Naive thymus-derived CD4-positive, alpha-beta T cell (primary cell): ENCODE data around the gene SREBF2. TPM values are rescaled to one million over a fixed set of nuclear protein-coding genes. Genes with fewer than 3 reads are reported as not detected.

Source experiments
- ATAC-seq: fragments of 150-1000 bp; cut with Tn5 transposase; 2 replicates; pipeline ENCODE4 v1.10.0; 2021; ENCODE audit warnings: mild to moderate bottlenecking, moderate library complexity
- CTCF ChIA-PET: fragments of 350-600 bp; sonication (Branson Sonifier 250); formaldehyde crosslinking; loops from one replicate; lab custom pipeline; 2021; ENCODE audit warnings: antibody characterized with exemption; lab: Charles Lee
- POLR2A ChIA-PET: fragments of 350-600 bp; sonication (Branson Sonifier 250); formaldehyde crosslinking; loops from one replicate; lab custom pipeline; 2021; ENCODE audit warnings: antibody characterized with exemption, inconsistent platforms; lab: Charles Lee
- DNase-seq, 9 donors: peaks; one replicate each; pipeline versions ENCODE4 v3.0.0 to v3.0.0-alpha.2; 2020 to 2022; ENCODE audit warnings: mixed read lengths in 1 of 9
- H3K27ac ChIP-seq: one replicate; pipeline ENCODE4 v1.7.0; 2013; ENCODE audit warnings: mild to moderate bottlenecking, low read depth, low read length, moderate library complexity
- H3K27me3 ChIP-seq, 2 donors: one replicate each; pipeline ENCODE4 v1.7.0; 2013; ENCODE audit warnings: low read length in 2 of 2, mild to moderate bottlenecking in 2 of 2, moderate library complexity in 2 of 2; ENCODE audit not compliant: control insufficient read depth in 2 of 2, insufficient read depth in 2 of 2
- H3K36me3 ChIP-seq, 3 experiments: 1 replicate in 2 of 3; 2 replicates in 1 of 3; pipeline ENCODE4 v1.7.0; 2013; ENCODE audit warnings: low read length in 3 of 3, mild to moderate bottlenecking in 3 of 3, moderate library complexity in 1 of 3; ENCODE audit not compliant: insufficient read depth in 3 of 3, control insufficient read depth in 2 of 3
- H3K4me1 ChIP-seq, 2 donors: one replicate each; pipeline ENCODE4 v1.7.0; 2013; ENCODE audit warnings: low read length in 2 of 2, mild to moderate bottlenecking in 2 of 2, moderate library complexity in 1 of 2; ENCODE audit not compliant: control insufficient read depth in 2 of 2, insufficient read depth in 2 of 2
- H3K4me3 ChIP-seq: 2 replicates; pipeline ENCODE4 v1.7.0; 2013; ENCODE audit warnings: mild to moderate bottlenecking, low read length
- H3K9me3 ChIP-seq, 3 experiments: 1 replicate in 2 of 3; 2 replicates in 1 of 3; pipeline ENCODE4 v1.7.0; 2013; ENCODE audit warnings: low read length in 3 of 3; ENCODE audit not compliant: control insufficient read depth in 2 of 3
- H3K27ac Mint-ChIP-seq, 9 donors: one replicate each; pipeline ENCODE4 v1.8.0; 2020 to 2022; ENCODE audit warnings: mixed read lengths in 9 of 9, mild to moderate bottlenecking in 8 of 9, moderate library complexity in 5 of 9, inconsistent platforms in 2 of 9
- H3K27me3 Mint-ChIP-seq, 5 donors: one replicate each; pipeline ENCODE4 v1.8.0; 2021 to 2022; ENCODE audit warnings: mixed read lengths in 5 of 5, mild to moderate bottlenecking in 1 of 5
- H3K36me3 Mint-ChIP-seq, 5 donors: one replicate each; pipeline ENCODE4 v1.8.0; 2020 to 2022; ENCODE audit warnings: mixed read lengths in 5 of 5, mild to moderate bottlenecking in 3 of 5, inconsistent platforms in 1 of 5
- H3K4me1 Mint-ChIP-seq, 7 donors: one replicate each; pipeline ENCODE4 v1.8.0; 2020 to 2022; ENCODE audit warnings: mixed read lengths in 7 of 7, mild to moderate bottlenecking in 3 of 7, inconsistent platforms in 1 of 7
- H3K4me3 Mint-ChIP-seq, 10 donors: one replicate each; pipeline ENCODE4 v1.8.0; 2020 to 2022; ENCODE audit warnings: mild to moderate bottlenecking in 10 of 10, mixed read lengths in 10 of 10, moderate library complexity in 6 of 10, inconsistent platforms in 2 of 10
- H3K9me3 Mint-ChIP-seq, 11 donors: one replicate each; pipeline ENCODE4 v1.8.0; 2020 to 2022; ENCODE audit warnings: mixed read lengths in 11 of 11, mild to moderate bottlenecking in 4 of 11, inconsistent platforms in 1 of 11, moderate library complexity in 1 of 11
- intact Hi-C, 2 donors: fragments of 100-400 bp; cut with micrococcal nuclease; formaldehyde crosslinking; loops; one replicate each; pipeline ENCODE4 v1.15.1; 2023
- polyA plus RNA-seq, 2 donors: library from polyadenylated mRNA; unstranded; fragments of 300-500 nt; fragmentation: Illumina TruSeq; gene quantifications; one replicate each; pipeline ENCODE4 v1.2.3, GENCODE V29; 2021
- total RNA-seq, 6 experiments: library from RNA in 5 of 6; stranded (reverse) in 5 of 6; gene quantifications; 1 replicate in 5 of 6; 2 replicates in 1 of 6; pipeline ENCODE4 v1.2.3 and lab custom pipeline; 2021 to 2026

SREBF2 gene
- total and polyA plus RNA-seq, 7 experiments from 2014 or later, result 17.4 to 117 (median 84.0) TPM

DNA sequence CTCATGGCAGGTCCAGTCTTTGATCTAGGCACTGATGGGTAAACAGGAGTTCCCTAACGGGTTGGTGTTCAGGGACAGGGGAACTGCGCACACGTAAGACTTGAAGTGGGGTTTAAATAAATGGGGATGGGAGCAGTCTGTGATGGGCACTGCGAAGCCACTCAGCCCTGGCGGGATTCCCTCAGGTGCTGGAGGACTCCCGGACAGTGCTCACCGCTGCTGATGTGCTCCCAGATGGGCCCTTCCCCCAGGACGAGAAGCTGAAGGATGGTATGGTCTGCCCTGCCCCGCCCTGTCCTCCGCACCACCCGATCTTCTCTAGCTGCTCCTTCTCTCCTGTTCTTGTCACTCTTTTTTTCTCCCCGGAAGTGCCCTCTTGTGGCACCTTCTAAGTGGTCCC, 22.9 kb upstream of the SREBF2 start:
- Mint-ChIP-seq H3K4me3 (no peak overlapping the region), H3K36me3 (peaks cover 0 to 25% (median 10%) of the 10 kb centered on the region in 5 donors), H3K27ac (no peak overlapping the region), H3K27me3 (no peaks in the 10 kb centered on the region), H3K4me1 (peaks cover 0 to 15% (median 6%) of the 10 kb centered on the region in 7 donors), H3K9me3 (no peaks in the 10 kb centered on the region)
- Histone ChIP-seq H3K4me1 (no peaks in the 10 kb centered on the region), H3K4me3 (no peak overlapping the region), H3K36me3 (peaks cover 5 to 48% (median 15%) of the 10 kb centered on the region in 3 experiments), H3K9me3 (no peaks in the 10 kb centered on the region), H3K27ac (no peak overlapping the region), H3K27me3 (no peaks in the 10 kb centered on the region)
- DNase-seq, result no peak
- intact Hi-C loops, result no loop called here
- POLR2A ChIA-PET, result interaction anchor here (1.3 kb wide), 1 partner anchor 29 kb away, joined by 4 read pairs; no protein-coding TSS in a partner anchor
- no peak for ATAC-seq
- CTCF ChIA-PET, result no interaction called here

DNA sequence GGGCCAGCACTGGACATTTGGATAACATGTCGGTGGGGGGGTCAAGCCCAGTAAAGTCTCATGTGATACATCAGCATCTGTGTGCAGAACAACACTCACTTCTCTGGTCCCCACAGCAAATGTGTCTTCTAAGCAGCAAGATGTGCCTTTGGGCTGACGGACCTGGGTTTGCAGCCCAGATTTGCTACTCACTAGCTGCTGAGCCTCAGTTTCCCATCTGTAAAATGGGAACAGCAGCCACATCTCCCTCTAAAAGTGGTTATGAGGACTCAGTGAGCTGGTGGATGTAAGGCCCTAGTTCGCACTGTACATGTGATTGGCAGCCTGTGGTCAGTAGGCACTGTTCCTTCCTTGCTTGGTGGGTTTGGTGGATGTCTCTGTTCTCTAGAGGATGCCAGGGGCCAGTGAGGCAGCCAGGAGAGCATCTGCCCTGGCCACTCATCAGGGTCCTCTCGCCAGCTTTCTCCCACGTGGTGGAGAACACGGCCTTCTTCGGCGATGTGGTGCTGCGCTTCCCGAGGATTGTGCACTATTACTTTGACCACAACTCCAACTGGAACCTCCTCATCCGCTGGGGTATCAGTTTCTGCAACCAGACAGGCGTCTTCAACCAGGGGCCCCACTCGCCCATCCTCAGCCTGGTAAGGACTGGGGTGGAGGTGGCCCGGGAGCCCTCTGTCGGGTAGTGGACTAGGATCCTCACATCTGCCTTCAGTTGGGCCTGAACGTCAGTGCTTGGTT, 19.9 kb upstream of the SREBF2 start:
- H3K36me3 Mint-ChIP-seq, result peaks cover 0 to 25% (median 13%) of the 10 kb centered on the region in 5 donors
- no peaks in the 10 kb centered on the region for H3K9me3 ChIP-seq
- H3K36me3 ChIP-seq, result peaks cover 5 to 64% (median 19%) of the 10 kb centered on the region in 3 experiments
- ATAC-seq (no peak), DNase-seq (no peak)
- no peaks in the 10 kb centered on the region for H3K4me1 ChIP-seq
- ChIA-PET POLR2A (interaction anchor here (2.4 kb wide), 1 partner anchor 12 kb away, joined by 7 read pairs; the partner anchor contains the start of gene CCDC134), CTCF (interaction anchor here (0.6 to 0.7 kb wide), 2 partner anchors 113 to 167 kb away, joined by 3 read pairs; no protein-coding TSS in a partner anchor)
- H3K27ac ChIP-seq, result no peak overlapping the region
- H3K27me3 Mint-ChIP-seq, result no peaks in the 10 kb centered on the region
- no peaks in the 10 kb centered on the region for H3K9me3 Mint-ChIP-seq
- no peaks in the 10 kb centered on the region for H3K27me3 ChIP-seq
- H3K4me1 Mint-ChIP-seq, result peaks cover 0 to 14% (median 5%) of the 10 kb centered on the region in 7 donors
- no peak overlapping the region for H3K27ac Mint-ChIP-seq
- no peak overlapping the region for H3K4me3 Mint-ChIP-seq
- intact Hi-C loops, result no loop called here
- H3K4me3 ChIP-seq, result no peak overlapping the region

DNA sequence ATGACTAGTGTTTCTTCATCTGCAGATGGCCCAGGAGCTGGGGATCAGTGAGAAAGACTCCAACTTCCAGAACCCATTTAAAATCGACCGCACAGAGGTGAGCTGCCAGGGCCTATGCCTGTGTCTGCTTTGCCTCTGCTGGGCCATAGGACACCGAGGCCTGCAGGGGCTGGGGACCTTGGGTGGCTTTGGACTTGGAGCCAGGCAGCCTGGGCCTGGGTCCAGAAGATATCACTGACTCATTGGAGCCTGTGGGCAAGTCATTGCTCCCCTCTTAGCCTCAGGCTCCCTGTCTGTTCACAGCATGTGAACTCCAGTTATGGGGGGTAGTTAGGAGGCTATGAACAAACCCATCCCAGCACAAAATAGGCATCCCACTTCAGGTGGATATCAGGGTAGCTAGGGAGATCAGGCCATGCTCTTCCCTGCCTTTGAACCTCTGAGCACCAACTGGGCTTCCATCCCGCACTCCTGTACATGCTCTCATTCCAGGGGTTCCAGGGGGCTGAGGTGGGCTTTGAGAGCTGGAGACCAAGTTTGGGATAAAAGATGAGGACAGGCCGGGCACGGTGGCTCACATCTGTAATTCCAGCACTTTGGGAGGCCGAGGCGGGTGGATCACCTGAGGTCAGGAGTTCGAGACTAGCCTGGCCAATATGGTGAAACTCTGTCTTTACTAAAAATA, 19.0 kb upstream of the SREBF2 start:
- peaks cover 0 to 25% (median 12%) of the 10 kb centered on the region in 5 donors for H3K36me3 Mint-ChIP-seq
- H3K27me3 Mint-ChIP-seq, result no peaks in the 10 kb centered on the region

DNA sequence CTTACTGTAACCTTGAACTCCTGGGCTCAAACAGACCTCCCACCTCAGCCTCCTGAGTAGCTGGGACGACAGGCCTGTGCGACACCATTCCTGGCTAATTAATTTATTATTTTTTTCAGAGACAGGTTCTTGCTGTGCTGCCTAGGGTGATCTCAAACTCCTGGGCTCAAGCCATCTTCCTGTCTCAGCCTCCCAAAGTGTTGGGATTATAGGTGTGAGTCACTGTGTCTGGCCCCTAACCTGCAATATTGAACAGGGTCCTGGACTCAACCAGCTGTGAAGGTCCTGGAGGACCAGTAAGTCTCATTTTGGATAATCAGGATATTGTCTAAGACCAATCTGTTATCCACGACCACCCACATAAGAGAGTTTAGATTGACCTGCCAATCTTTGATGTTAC, 17.2 kb upstream of the SREBF2 start:
- Mint-ChIP-seq H3K27ac (peak overlapping the region in 3 of 9 donors; percentile 16 to 51 (median 38)), H3K4me1 (peaks cover 0 to 9% (median 0%) of the 10 kb centered on the region in 7 donors), H3K9me3 (no peaks in the 10 kb centered on the region), H3K27me3 (no peaks in the 10 kb centered on the region), H3K4me3 (no peak overlapping the region), H3K36me3 (peaks cover 0 to 23% (median 5%) of the 10 kb centered on the region in 5 donors)
- H3K9me3 ChIP-seq, result no peaks in the 10 kb centered on the region
- ATAC-seq (no peak), DNase-seq (no peak)
- no peaks in the 10 kb centered on the region for H3K27me3 ChIP-seq
- POLR2A ChIA-PET, result interaction anchor here (0.5 to 0.9 kb wide), 2 partner anchors 16 to 264 kb away, joined by 3 to 4 read pairs; partner anchors contain the start of gene CCDC134
- no peak overlapping the region for H3K4me3 ChIP-seq
- no peak overlapping the region for H3K27ac ChIP-seq
- H3K4me1 ChIP-seq, result no peaks in the 10 kb centered on the region
- intact Hi-C loops, result no loop called here
- CTCF ChIA-PET, result no interaction called here
- peaks cover 5 to 44% (median 13%) of the 10 kb centered on the region in 3 experiments for H3K36me3 ChIP-seq

More for the DNA sequence above, 19.0 kb upstream of the SREBF2 start:
- no peaks in the 10 kb centered on the region for H3K9me3 Mint-ChIP-seq
- Histone ChIP-seq H3K27me3 (no peaks in the 10 kb centered on the region), H3K9me3 (no peaks in the 10 kb centered on the region), H3K4me3 (no peak overlapping the region), H3K27ac (no peak overlapping the region), H3K4me1 (no peaks in the 10 kb centered on the region), H3K36me3 (peaks cover 5 to 63% (median 19%) of the 10 kb centered on the region in 3 experiments)
- no peak for DNase-seq
- H3K4me1 Mint-ChIP-seq, result peaks cover 0 to 12% (median 3%) of the 10 kb centered on the region in 7 donors
- CTCF ChIA-PET, result interaction anchor here (0.6 to 0.9 kb wide), 4 partner anchors 9 to 168 kb away, joined by 3 read pairs; no protein-coding TSS in a partner anchor
- POLR2A ChIA-PET, result interaction anchor here (1.0 to 1.1 kb wide), 2 partner anchors 10 to 17 kb away, joined by 3 read pairs; no protein-coding TSS in a partner anchor
- no peak overlapping the region for H3K4me3 Mint-ChIP-seq
- peak overlapping the region in 1 of 9 donors; percentile 46 for H3K27ac Mint-ChIP-seq
- intact Hi-C loops, result no loop called here
- ATAC-seq, result no peak

DNA sequence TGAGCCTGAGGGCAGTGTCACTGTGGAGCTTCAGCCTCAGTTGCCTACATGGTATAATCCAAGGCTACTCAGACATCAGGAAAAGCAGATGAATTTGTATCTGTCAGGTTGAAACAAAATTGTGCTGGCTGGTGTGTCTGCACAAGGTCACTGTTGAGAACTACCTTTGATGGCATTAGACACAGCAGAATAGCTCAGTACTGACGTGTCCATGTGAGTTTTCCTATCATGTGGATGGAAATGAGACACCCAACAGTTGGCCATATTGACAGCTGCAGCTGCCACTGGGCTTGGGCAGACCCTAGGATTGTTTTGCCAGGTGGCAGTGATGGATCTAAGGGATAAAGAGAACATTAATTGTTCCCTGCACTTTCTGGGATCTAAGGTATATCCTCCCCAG, 16.7 kb upstream of the SREBF2 start:
- intact Hi-C loops, result no loop called here
- POLR2A ChIA-PET, result interaction anchor here (0.5 to 0.9 kb wide), 3 partner anchors 13 to 264 kb away, joined by 3 to 4 read pairs (median 3); partner anchors contain the start of gene CCDC134
- H3K36me3 Mint-ChIP-seq, result peaks cover 0 to 22% (median 3%) of the 10 kb centered on the region in 5 donors
- no peak overlapping the region for H3K4me3 Mint-ChIP-seq
- CTCF ChIA-PET, result no interaction called here
- no peaks in the 10 kb centered on the region for H3K9me3 ChIP-seq
- no peak for ATAC-seq
- peaks cover 5 to 39% (median 13%) of the 10 kb centered on the region in 3 experiments for H3K36me3 ChIP-seq
- no peak overlapping the region for H3K4me3 ChIP-seq
- DNase-seq, result no peak
- H3K27me3 ChIP-seq, result no peaks in the 10 kb centered on the region
- H3K4me1 ChIP-seq, result no peaks in the 10 kb centered on the region
- peak overlapping the region in 2 of 9 donors; percentile 16 to 51 for H3K27ac Mint-ChIP-seq
- H3K9me3 Mint-ChIP-seq, result no peaks in the 10 kb centered on the region
- no peak overlapping the region for H3K27ac ChIP-seq
- H3K4me1 Mint-ChIP-seq, result peaks cover 0 to 9% (median 0%) of the 10 kb centered on the region in 7 donors
- no peaks in the 10 kb centered on the region for H3K27me3 Mint-ChIP-seq

DNA sequence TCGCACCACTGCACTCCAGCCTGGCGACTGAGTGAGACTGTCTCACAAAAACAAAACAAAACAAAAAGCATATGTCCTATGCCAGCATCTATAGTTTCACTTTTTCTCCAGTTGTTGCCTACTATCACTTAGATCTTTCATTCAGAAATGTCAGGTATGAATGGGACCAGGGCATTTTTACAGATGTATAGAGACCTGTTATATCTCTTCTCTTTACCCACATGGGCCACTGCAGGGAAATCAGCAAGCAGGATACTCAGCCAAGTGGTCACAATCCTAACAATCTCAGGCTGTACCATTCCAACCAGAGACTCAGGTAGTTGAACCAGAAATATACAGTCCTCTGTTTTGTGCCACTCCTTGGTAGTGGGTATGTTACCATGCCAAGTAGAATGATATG, 16.0 kb upstream of the SREBF2 start:
- Mint-ChIP-seq H3K9me3 (peaks cover 0 to 1% (median 0%) of the 10 kb centered on the region in 11 donors), H3K4me3 (no peak overlapping the region), H3K4me1 (peaks cover 0 to 14% (median 2%) of the 10 kb centered on the region in 7 donors), H3K27me3 (no peaks in the 10 kb centered on the region), H3K27ac (peak overlapping the region in 2 of 9 donors; percentile 28 to 38), H3K36me3 (peaks cover 0 to 22% (median 3%) of the 10 kb centered on the region in 5 donors)
- no peaks in the 10 kb centered on the region for H3K9me3 ChIP-seq
- H3K27ac ChIP-seq, result no peak overlapping the region
- no peak overlapping the region for H3K4me3 ChIP-seq
- no peaks in the 10 kb centered on the region for H3K4me1 ChIP-seq
- intact Hi-C loops, result no loop called here
- no peaks in the 10 kb centered on the region for H3K27me3 ChIP-seq
- H3K36me3 ChIP-seq, result peaks cover 5 to 33% (median 13%) of the 10 kb centered on the region in 3 experiments
- ATAC-seq, result no peak
- DNase-seq, result no peak
- CTCF ChIA-PET, result no interaction called here
- POLR2A ChIA-PET, result no interaction called here
